Measurements from ENCODE around the gene EFCAB10.

DNA sequence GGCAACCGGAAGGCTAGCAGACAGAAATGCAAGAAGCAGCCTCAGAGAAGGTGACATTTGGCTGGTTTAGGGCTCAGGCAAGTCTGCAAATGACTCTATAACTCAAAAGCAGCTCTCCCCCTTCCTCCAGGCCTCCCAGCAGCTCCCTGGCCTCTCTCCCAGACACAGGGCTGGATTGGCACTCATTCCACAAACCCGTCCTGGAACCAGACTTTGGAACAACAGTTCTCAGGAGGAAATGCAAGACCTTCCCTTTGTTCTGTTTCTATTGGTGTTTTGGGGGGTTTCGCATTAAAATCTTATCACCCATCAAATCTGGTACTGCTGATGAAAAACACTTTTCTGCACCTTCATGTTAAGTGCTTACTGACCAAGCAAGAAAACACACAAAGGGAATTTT is 40.3 kb upstream of the EFCAB10 start:
- TF ChIP-seq TAF1 (IDR thresholded peaks at IDR 0.05; ENCODE audit: borderline replicate concordance, low read depth, low read length) (no peak), POLR2A (IDR thresholded peaks at IDR 0.05; ENCODE audit: low read depth, low read length) (no peak)
